IPS-18a (cell line): ENCODE results near the gene IGFN1.
"Not testable (repeated sequence)": the region's sequence is repeated elsewhere in the genome, so short reads cannot be mapped to it uniquely, and the experiment has no call there.

Experiments
- H3K27ac ChIP-seq: one replicate; pipeline ENCODE4 v1.5.1; 2013; ENCODE audit warnings: low read length
- H3K27me3 ChIP-seq: one replicate; pipeline ENCODE4 v1.6.1; 2013; ENCODE audit warnings: mild to moderate bottlenecking, low read length; ENCODE audit not compliant: control insufficient read depth, insufficient read depth
- H3K36me3 ChIP-seq: one replicate; pipeline ENCODE4 v1.6.1; 2013; ENCODE audit warnings: low read depth, low read length; ENCODE audit not compliant: control insufficient read depth
- H3K4me1 ChIP-seq: one replicate; pipeline ENCODE4 v1.6.1; 2013; ENCODE audit warnings: low read depth, low read length; ENCODE audit not compliant: control insufficient read depth
- H3K4me3 ChIP-seq: one replicate; pipeline ENCODE4 v1.5.1; 2013; ENCODE audit warnings: low read length
- H3K9ac ChIP-seq: one replicate; pipeline ENCODE4 v1.6.1; 2013; ENCODE audit warnings: mild to moderate bottlenecking, low read length, moderate library complexity
- H3K9me3 ChIP-seq: one replicate; pipeline ENCODE4 v1.6.1; 2013; ENCODE audit warnings: low read depth, low read length; ENCODE audit not compliant: control insufficient read depth

The IGFN1 gene

DNA sequence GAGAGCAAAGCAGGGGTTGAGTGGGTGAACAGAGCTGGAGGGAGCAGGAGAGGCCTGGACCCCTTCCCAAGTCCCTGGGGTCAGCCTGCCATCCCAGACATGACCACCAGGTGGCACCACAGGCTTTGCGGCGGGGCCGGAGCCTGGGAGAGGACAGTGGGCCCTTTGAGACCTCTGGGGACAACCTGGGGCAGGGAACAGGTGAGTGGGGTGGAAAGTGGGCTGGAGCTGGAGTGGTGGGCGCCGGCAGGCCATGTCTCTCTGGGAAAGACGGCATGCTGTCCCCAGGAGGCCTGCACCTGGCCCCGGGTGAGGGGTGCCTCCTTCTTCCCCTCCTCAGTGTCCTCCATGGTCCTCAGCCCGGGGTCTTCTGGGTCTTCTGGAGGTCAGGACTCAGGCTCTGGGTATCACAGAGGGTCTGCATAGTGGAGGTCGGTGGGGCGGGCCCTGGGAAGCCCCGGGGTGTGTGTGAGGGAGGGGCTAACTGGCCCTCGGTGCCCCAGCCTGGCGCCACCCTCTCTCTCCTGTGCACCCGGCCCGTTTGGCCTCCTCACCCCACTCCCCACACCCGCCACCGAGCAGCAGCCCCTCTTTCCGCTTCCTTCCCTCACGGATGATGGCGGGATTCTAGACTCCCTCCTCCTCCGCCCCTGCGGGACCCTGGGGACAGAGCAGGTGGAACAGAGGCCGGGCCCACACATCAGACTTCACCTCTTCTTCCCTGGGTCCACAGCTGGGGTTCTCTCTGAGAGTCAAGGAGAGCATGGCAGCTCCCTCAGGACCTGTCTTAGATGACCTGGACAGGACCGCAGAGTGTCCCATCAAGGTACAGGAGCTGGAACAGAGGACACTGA lies 64.2 kb downstream of the IGFN1 start:
- no peaks in the 10 kb centered on the region for H3K27me3 ChIP-seq
- H3K9me3 ChIP-seq, result no peaks in the 10 kb centered on the region
- no peaks in the 10 kb centered on the region for H3K36me3 ChIP-seq
- H3K4me3 ChIP-seq, result no peak overlapping the region
- no peaks in the 10 kb centered on the region for H3K4me1 ChIP-seq
- H3K9ac ChIP-seq, result no peak overlapping the region
- no peak overlapping the region for H3K27ac ChIP-seq

DNA sequence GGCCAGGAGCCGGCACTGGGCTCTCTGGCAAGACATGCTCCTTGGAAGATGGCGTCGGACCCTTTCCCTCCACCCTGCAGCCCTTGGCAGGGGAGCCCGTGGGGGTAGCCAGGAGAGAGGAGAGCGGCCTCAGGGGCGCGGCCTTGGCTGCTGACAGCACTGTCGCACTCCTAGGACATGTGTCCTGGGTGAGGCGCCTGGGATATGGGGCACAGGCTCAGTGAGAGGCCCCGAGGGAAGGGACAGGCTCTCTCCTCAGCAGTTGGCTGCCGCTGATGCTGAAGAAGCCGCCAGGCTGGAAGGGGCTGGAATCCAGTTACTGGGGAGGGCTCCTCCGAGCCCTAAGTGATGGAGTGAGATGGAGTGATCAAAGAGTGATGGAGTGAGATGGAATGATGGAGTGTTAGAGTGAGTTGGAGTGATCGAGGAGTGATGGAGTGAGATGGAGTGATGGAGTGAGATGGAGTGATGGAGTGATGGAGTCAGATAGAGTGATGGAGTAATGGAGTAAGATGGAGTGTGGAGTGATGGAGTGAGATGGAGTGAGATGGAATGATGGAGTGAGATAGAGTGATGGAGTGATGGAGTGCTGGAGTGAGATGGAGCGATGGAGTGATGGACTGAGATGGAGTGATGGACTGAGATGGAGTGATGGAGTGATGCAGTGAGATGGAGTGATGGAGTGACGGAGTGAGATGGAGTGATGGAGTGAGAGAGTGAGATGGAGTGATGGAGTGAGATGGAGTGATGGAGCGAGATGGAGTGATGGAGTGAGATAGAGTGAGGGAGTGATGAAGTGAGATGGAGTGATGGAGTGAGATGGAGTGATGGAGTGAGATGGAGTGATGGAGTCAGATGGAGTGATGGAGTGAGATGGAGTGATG lies 65.1 kb downstream of the IGFN1 start:
- Histone ChIP-seq H3K4me3 (no peak overlapping the region), H3K27me3 (no peaks in the 10 kb centered on the region), H3K36me3 (no peaks in the 10 kb centered on the region), H3K27ac (no peak overlapping the region), H3K4me1 (no peaks in the 10 kb centered on the region), H3K9me3 (no peaks in the 10 kb centered on the region), H3K9ac (no peak overlapping the region)

DNA sequence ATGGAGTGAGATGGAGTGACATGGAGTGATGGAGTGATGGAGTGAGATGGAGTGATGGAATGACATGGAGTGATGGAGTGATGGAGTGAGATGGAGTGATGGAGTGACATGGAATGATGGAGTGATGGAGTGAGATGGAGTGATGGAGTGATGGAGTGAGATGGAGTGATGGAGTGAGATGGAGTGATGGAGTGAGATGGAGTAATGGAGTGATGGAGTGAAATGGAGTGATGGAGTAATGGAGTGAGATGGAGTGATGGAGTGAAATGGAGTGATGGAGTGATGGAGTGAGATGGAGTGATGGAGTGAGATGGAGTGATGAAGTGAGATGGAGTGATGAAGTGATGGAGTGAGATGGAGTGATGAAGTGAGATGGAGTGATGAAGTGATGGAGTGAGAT lies 67.5 kb downstream of the IGFN1 start:
- H3K9me3 ChIP-seq, H3K4me1 ChIP-seq, H3K36me3 ChIP-seq, H3K27me3 ChIP-seq, H3K4me3 ChIP-seq, H3K9ac ChIP-seq, H3K27ac ChIP-seq: not testable (repeated sequence)

GRCh38 chr1:201258763-201259230 lies 68.2 kb downstream of the IGFN1 start:
- Histone ChIP-seq H3K36me3 (no peaks in the 10 kb centered on the region), H3K9ac (no peak overlapping the region), H3K4me1 (no peaks in the 10 kb centered on the region), H3K4me3 (no peak overlapping the region), H3K27ac (no peak overlapping the region), H3K9me3 (no peaks in the 10 kb centered on the region), H3K27me3 (no peaks in the 10 kb centered on the region)

GRCh38 chr1:201259476-201260235 lies 69.0 kb downstream of the IGFN1 start:
- no peaks in the 10 kb centered on the region for H3K4me1 ChIP-seq
- H3K27ac ChIP-seq, result no peak overlapping the region
- H3K9me3 ChIP-seq, result no peaks in the 10 kb centered on the region
- H3K4me3 ChIP-seq, result peak overlapping the region; percentile 38
- no peaks in the 10 kb centered on the region for H3K36me3 ChIP-seq
- no peak overlapping the region for H3K9ac ChIP-seq
- H3K27me3 ChIP-seq, result no peaks in the 10 kb centered on the region

DNA sequence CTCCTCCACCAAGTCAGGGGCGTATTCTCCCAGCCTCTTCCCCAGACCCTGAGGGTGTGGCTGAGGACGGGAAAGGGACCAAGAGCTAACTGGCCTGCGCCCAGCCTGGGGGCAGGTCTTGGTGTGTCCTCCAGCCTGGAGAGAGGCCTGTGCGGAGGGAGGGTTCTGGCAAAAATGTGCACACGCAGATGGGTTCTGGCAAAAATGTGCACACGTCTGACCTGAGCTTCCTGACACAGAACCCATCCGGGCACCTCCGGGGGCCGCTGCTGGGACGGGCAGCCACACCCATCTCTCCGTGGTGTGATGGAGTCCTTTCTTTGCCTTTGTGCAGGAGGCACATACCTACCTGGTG lies 69.6 kb downstream of the IGFN1 start:
- Histone ChIP-seq H3K27ac (no peak overlapping the region), H3K9me3 (no peaks in the 10 kb centered on the region), H3K36me3 (no peaks in the 10 kb centered on the region), H3K9ac (no peak overlapping the region), H3K4me3 (peak overlapping the region; percentile 38), H3K27me3 (no peaks in the 10 kb centered on the region), H3K4me1 (no peaks in the 10 kb centered on the region)

DNA sequence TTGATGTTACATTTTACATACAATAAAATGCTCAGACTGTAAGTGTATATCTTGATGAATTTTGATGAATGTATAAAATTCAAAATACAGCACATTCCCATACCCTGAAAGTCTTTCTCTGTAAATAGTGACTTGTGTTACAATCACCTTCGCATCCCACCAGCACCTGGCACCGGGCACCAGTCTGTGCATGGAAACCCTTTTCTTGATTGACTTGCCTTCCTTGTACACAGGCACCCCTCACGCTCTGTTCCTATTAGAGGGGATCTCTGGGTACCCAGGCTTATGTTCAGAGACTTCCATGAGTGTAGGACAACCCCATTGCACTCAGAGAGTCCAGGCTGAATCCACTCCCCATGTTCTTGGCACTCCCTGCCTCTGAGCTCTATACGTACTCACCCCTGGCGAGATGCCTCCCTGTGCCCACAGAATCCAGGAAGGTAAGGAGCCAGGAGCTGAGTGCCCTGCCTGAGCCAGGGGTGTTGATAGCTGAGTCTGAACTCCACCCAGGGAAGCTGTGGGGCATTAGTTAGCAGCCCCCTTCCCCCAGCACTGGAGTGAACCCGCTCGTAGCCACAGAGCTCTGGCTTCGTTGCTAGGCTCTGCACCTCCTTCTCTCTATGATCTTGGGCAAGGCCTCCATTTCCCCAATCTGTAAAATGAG lies 70.2 kb downstream of the IGFN1 start:
- Histone ChIP-seq H3K4me1 (no peaks in the 10 kb centered on the region), H3K9ac (no peak overlapping the region), H3K4me3 (no peak overlapping the region), H3K9me3 (no peaks in the 10 kb centered on the region), H3K27me3 (no peaks in the 10 kb centered on the region), H3K27ac (no peak overlapping the region), H3K36me3 (no peaks in the 10 kb centered on the region)

DNA sequence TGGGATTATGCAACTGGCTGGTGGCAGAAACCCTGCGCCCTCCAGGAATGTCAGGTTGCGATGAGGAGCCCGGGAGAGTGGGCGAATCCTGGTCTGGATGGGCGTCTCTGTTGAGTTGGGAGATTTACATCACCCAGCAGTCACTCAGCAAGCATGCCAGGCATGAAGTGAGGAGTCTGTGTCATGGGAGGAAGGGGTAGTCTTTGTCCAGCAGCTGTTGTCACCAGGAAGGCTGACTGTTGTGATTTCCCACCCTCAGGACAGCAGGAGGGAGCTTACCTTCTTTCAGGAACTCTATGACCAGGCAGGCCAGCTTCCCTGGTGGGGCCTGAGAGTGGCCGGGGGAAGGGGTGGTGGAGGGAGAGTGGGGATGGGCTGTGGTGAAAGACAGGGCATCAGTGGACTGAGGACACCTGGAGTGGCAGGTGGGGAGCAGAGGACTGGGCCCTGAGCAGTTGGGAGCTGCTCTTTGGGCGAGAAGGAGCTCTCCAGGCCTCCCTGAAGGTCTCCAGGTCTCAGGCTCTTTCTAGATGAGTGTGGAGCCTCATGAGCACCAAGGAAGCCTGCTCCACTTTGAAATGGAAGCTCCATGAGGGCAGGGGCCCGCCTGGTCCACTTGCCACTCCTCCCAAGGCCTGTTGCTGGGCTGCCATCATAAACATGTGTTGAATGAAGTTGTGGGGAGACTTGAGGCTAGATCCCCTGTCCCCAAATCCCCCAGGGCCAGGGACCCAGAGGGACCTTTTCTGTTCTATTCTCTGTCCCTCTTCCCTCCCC lies 71.3 kb downstream of the IGFN1 start:
- no peak overlapping the region for H3K4me3 ChIP-seq
- no peaks in the 10 kb centered on the region for H3K36me3 ChIP-seq
- no peaks in the 10 kb centered on the region for H3K27me3 ChIP-seq
- no peak overlapping the region for H3K27ac ChIP-seq
- no peaks in the 10 kb centered on the region for H3K9me3 ChIP-seq
- H3K9ac ChIP-seq, result no peak overlapping the region
- no peaks in the 10 kb centered on the region for H3K4me1 ChIP-seq

GRCh38 chr1:201262963-201263608 lies 72.5 kb downstream of the IGFN1 start:
- no peak overlapping the region for H3K27ac ChIP-seq

GRCh38 chr1:201264072-201264471 lies 73.4 kb downstream of the IGFN1 start:
- Histone ChIP-seq H3K27ac (no peak overlapping the region), H3K9ac (no peak overlapping the region), H3K27me3 (no peaks in the 10 kb centered on the region), H3K36me3 (no peaks in the 10 kb centered on the region), H3K9me3 (no peaks in the 10 kb centered on the region), H3K4me1 (no peaks in the 10 kb centered on the region), H3K4me3 (no peak overlapping the region)

More at GRCh38 chr1:201262963-201263608, 72.5 kb downstream of the IGFN1 start:
- H3K9ac ChIP-seq, result no peak overlapping the region
- no peaks in the 10 kb centered on the region for H3K4me1 ChIP-seq
- no peak overlapping the region for H3K4me3 ChIP-seq
- H3K27me3 ChIP-seq, result no peaks in the 10 kb centered on the region
- H3K9me3 ChIP-seq, result no peaks in the 10 kb centered on the region
- H3K36me3 ChIP-seq, result no peaks in the 10 kb centered on the region
